K562 (cell line): ENCODE results near the gene PI4KA. TPM values are rescaled to one million over a fixed set of nuclear protein-coding genes. Genes with fewer than 3 reads are reported as not detected.
A peak's percentile ranks its signal among the peaks of the same experiment; 100 is the strongest.
"Not testable (repeated sequence)": the region's sequence is repeated elsewhere in the genome, so short reads cannot be mapped to it uniquely, and the experiment has no call there.

Experiments
- BCOR ChIP-seq: fragments of 450-650 bp; IDR thresholded peaks from 2 replicates; pipeline ENCODE4 v1.6.1; 2016
- CTBP1 ChIP-seq: fragments of 450-650 bp; IDR thresholded peaks from 2 replicates; pipeline ENCODE4 v1.6.1; 2016; ENCODE audit warnings: borderline replicate concordance
- DMBX1 ChIP-seq: fragments of 250-450 bp; sonication (Bioruptor Pico); IDR thresholded peaks from 2 replicates; pipeline ENCODE4 v1.8.0; 2022; ENCODE audit warnings: inconsistent platforms, mild to moderate bottlenecking, moderate library complexity, borderline replicate concordance
- HCFC1 ChIP-seq: IDR thresholded peaks from 2 replicates; pipeline ENCODE4 v1.6.1; 2012; ENCODE audit warnings: low read depth, low read length, improper control_type of control experiment
- HIVEP1 ChIP-seq: fragments of 250-450 bp; sonication (Bioruptor Pico); IDR thresholded peaks from 2 replicates; pipeline ENCODE4 v1.4.0; 2020; ENCODE audit warnings: mild to moderate bottlenecking
- KLF6 ChIP-seq: fragments of 250-450 bp; sonication (Bioruptor Pico); IDR thresholded peaks from 2 replicates; pipeline ENCODE4 v1.4.0; 2020; ENCODE audit warnings: mild to moderate bottlenecking, moderate library complexity, borderline replicate concordance
- MBD2 ChIP-seq: sonication (generic); IDR thresholded peaks from 2 replicates; pipeline ENCODE4 v1.6.1; 2016; ENCODE audit warnings: low read depth, borderline replicate concordance
- POLR2A ChIP-seq: fragments of 450-650 bp; conservative IDR thresholded peaks from 2 replicates; pipeline ENCODE4 v1.6.1; 2016
- POLR2B ChIP-seq: fragments of 450-650 bp; IDR thresholded peaks from 2 replicates; pipeline ENCODE4 v1.6.1; 2018; ENCODE audit warnings: low read depth; ENCODE audit not compliant: partially characterized antibody
- SRF ChIP-seq, 2 experiments: fragments of 250-450, 450-650 bp in 1 of 2; sonication (Bioruptor Pico) in 1 of 2; sonication (generic) in 1 of 2; formaldehyde crosslinking; IDR thresholded peaks; 2 replicates each; pipeline versions ENCODE4 v1.5.0 to v1.5.1; 2020 to 2022; ENCODE audit warnings: mild to moderate bottlenecking in 1 of 2, missing genetic modification reagents in 1 of 2
- ZFP1 ChIP-seq: fragments of 450-650 bp; formaldehyde crosslinking; IDR thresholded peaks from 2 replicates; pipeline ENCODE4 v1.4.0; 2020; ENCODE audit warnings: mild to moderate bottlenecking, mixed read lengths
- ZKSCAN1 ChIP-seq: fragments of 150-350 bp; IDR thresholded peaks from 2 replicates; pipeline ENCODE4 v1.6.1; 2016; ENCODE audit warnings: low read depth, low read length
- ZNF133 ChIP-seq: fragments of 250-450 bp; sonication (Bioruptor Pico); IDR thresholded peaks from 2 replicates; pipeline ENCODE4 v1.4.0; 2020; ENCODE audit warnings: mild to moderate bottlenecking
- ZNF583 ChIP-seq: fragments of 250-450 bp; sonication (Bioruptor Pico); IDR thresholded peaks from 2 replicates; pipeline ENCODE4 v1.4.0; 2020
- ZNF75A ChIP-seq: fragments of 450-650 bp; formaldehyde crosslinking; IDR thresholded peaks from 2 replicates; pipeline ENCODE4 v1.4.0; 2020; ENCODE audit warnings: mild to moderate bottlenecking
- polyA plus RNA-seq, 8 experiments: library from polyadenylated mRNA; depleted of rRNA in 4 of 8; stranded (reverse) in 5 of 8; unstranded in 3 of 8; fragments of >200 nt; fragmentation: Nextera tagmentation in 2 of 8; fragmentation: Illumina TruSeq in 1 of 8; extraction: Ambion mirVana in 2 of 8; extraction: Trizol in 1 of 8; gene quantifications; 2 replicates each; pipeline versions ENCODE4 v1.2.1 to v1.2.3, GENCODE V29; 2011 to 2014; ENCODE audit warnings: inconsistent platforms in 1 of 8, missing spikeins in 1 of 8
- total RNA-seq, 7 experiments: library from RNA; depleted of rRNA in 6 of 7; stranded (reverse); fragments of >200 nt in 6 of 7; fragmentation: Illumina TruSeq in 2 of 7; extraction: Trizol in 2 of 7; gene quantifications; 2 replicates each; pipeline versions ENCODE4 v1.2.1 to v1.2.3, GENCODE V29; 2011 to 2021; ENCODE audit warnings: low replicate concordance in 1 of 7
- TF ChIP-seq, protein P1 (sequence below), 2 experiments: IDR thresholded peaks in 1 of 2; conservative IDR thresholded peaks in 1 of 2; 2 replicates each; pipeline ENCODE4 v1.6.1; 2016; ENCODE audit warnings: low read depth in 2 of 2, mild to moderate bottlenecking in 1 of 2, missing compliant biosample characterization in 1 of 2, missing genetic modification characterization in 1 of 2, moderate library complexity in 1 of 2
- TF ChIP-seq, protein P2 (sequence below), 2 experiments: fragments of 450-650 bp in 1 of 2; sonication (generic) in 1 of 2; formaldehyde crosslinking; conservative IDR thresholded peaks; 2 replicates each; pipeline versions ENCODE4 v1.4.0 to v1.8.1; 2020 to 2022; ENCODE audit warnings: mild to moderate bottlenecking in 1 of 2, missing genetic modification reagents in 1 of 2
- TF ChIP-seq, protein P3 (sequence below): fragments of 450-650 bp; formaldehyde crosslinking; IDR thresholded peaks from 2 replicates; pipeline ENCODE4 v1.4.0; 2022; ENCODE audit warnings: missing genetic modification characterization
- TF ChIP-seq, protein P4 (sequence below): fragments of 450-650 bp; formaldehyde crosslinking; IDR thresholded peaks from 2 replicates; pipeline ENCODE4 v1.4.0; 2022; ENCODE audit warnings: missing genetic modification characterization
- TF ChIP-seq, protein P5 (sequence below): fragments of 450-650 bp; formaldehyde crosslinking; IDR thresholded peaks from 2 replicates; pipeline ENCODE4 v1.4.0; 2022; ENCODE audit warnings: mild to moderate bottlenecking, moderate library complexity

The PI4KA gene
- total and polyA plus RNA-seq, 9 of the 15 experiments (the other 6 are each of a cell fraction or from before 2014, with no cell fraction given), result 7.3 to 187 (median 84.7) TPM

DNA sequence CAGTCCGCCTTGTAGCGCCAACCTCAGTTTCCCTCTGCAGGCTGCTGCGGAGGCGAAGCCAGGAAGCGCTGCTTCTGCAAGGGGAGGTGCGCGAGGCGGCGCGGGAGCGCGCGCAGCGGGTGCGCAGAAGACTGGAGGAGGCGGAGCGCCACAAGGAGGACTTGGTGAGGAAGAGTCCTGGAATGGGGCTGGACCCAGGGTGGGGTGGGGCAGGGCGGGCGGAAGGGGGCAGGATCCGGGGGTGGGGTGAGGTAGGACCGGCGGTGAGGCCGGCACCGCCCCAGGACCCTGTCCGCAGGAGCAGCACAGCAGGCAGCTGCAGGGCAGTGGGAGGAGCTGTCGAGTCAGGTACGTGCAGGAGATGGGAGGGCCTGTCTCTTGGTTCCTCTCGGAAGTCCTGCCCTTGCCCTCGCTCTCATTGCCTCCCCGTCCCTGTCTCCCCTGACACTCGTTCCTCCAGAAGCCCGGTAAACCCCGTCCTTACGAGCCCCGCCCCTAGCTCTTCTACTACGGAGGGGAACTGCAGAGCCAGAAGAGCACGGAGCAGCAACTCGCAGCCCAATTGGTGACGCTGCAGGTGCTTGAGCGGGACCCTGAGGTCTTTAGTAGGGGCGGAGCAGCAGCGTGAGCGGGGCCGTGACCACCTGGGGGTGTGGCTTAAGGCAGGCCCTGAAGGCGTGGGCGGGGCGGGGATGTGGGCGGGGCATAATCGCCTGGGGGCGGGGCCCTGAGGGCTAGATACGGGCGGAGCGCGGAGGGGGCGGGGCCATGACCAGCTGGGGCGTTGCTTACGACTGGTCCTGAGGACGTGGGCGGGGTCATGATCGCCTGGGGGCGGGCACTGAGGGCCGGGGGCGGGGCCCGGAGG, 155.8 kb downstream of the PI4KA start (continued):
- TF ChIP-seq, protein P1, sequence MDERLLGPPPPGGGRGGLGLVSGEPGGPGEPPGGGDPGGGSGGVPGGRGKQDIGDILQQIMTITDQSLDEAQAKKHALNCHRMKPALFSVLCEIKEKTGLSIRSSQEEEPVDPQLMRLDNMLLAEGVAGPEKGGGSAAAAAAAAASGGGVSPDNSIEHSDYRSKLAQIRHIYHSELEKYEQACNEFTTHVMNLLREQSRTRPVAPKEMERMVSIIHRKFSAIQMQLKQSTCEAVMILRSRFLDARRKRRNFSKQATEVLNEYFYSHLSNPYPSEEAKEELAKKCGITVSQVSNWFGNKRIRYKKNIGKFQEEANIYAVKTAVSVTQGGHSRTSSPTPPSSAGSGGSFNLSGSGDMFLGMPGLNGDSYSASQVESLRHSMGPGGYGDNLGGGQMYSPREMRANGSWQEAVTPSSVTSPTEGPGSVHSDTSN (CRISPR knock-in tag; IDR thresholded peaks at IDR 0.05; ENCODE audit: low read depth), result peak; percentile 24; the same call in 1 of the 2 replicates
- TF ChIP-seq, protein P1 (tag; conservative IDR thresholded peaks at IDR 0.05; ENCODE audit: low read depth), result not testable (repeated sequence)
- TF ChIP-seq, protein P2, sequence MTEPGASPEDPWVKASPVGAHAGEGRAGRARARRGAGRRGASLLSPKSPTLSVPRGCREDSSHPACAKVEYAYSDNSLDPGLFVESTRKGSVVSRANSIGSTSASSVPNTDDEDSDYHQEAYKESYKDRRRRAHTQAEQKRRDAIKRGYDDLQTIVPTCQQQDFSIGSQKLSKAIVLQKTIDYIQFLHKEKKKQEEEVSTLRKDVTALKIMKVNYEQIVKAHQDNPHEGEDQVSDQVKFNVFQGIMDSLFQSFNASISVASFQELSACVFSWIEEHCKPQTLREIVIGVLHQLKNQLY (CRISPR knock-in tag; conservative IDR thresholded peaks at IDR 0.05), result peak in 1 of 2 experiments; percentile 94; a peak in 1 of 4 replicates
- TF ChIP-seq ZKSCAN1 (peak; percentile 9; the same call in 1 of the 2 replicates), DMBX1 (peak; percentile 70), BCOR (peak; percentile 43; the same call in 1 of the 2 replicates), ZNF75A (CRISPR knock-in tag) (0 out of 2 replicates have a peak, but pooled peaks have one; percentile 38), KLF6 (peak; percentile 82), ZNF583 (CRISPR knock-in tag) (peak; percentile 74), HIVEP1 (peak; percentile 85; the same call in 1 of the 2 replicates), HCFC1 (peak; percentile 31; the same call in 1 of the 2 replicates), POLR2B (peak; percentile 41), ZNF133 (CRISPR knock-in tag) (peak; percentile 85; the same call in 1 of the 2 replicates), POLR2A (peak; percentile 73), MBD2 (peak; percentile 37), ZFP1 (CRISPR knock-in tag) (peak; percentile 63; the same call in 1 of the 2 replicates), CTBP1 (peak; percentile 91), SRF (CRISPR knock-in tag; IDR thresholded peaks at IDR 0.05) (peak in 1 of 2 experiments; percentile 61; a peak in 2 of 4 replicates)
- TF ChIP-seq, protein P3, sequence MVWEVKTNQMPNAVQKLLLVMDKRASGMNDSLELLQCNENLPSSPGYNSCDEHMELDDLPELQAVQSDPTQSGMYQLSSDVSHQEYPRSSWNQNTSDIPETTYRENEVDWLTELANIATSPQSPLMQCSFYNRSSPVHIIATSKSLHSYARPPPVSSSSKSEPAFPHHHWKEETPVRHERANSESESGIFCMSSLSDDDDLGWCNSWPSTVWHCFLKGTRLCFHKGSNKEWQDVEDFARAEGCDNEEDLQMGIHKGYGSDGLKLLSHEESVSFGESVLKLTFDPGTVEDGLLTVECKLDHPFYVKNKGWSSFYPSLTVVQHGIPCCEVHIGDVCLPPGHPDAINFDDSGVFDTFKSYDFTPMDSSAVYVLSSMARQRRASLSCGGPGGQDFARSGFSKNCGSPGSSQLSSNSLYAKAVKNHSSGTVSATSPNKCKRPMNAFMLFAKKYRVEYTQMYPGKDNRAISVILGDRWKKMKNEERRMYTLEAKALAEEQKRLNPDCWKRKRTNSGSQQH, result peak; percentile 92
- TF ChIP-seq, protein P4, sequence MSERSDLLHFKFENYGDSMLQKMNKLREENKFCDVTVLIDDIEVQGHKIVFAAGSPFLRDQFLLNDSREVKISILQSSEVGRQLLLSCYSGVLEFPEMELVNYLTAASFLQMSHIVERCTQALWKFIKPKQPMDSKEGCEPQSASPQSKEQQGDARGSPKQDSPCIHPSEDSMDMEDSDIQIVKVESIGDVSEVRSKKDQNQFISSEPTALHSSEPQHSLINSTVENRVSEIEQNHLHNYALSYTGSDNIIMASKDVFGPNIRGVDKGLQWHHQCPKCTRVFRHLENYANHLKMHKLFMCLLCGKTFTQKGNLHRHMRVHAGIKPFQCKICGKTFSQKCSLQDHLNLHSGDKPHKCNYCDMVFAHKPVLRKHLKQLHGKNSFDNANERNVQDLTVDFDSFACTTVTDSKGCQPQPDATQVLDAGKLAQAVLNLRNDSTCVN, result peak; percentile 96
- TF ChIP-seq, protein P5, sequence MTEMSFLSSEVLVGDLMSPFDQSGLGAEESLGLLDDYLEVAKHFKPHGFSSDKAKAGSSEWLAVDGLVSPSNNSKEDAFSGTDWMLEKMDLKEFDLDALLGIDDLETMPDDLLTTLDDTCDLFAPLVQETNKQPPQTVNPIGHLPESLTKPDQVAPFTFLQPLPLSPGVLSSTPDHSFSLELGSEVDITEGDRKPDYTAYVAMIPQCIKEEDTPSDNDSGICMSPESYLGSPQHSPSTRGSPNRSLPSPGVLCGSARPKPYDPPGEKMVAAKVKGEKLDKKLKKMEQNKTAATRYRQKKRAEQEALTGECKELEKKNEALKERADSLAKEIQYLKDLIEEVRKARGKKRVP (CRISPR knock-in tag), result peak; percentile 75; the same call in 1 of the 2 replicates
